Measurements from ENCODE around the gene FMN1.

Gene FMN1

DNA sequence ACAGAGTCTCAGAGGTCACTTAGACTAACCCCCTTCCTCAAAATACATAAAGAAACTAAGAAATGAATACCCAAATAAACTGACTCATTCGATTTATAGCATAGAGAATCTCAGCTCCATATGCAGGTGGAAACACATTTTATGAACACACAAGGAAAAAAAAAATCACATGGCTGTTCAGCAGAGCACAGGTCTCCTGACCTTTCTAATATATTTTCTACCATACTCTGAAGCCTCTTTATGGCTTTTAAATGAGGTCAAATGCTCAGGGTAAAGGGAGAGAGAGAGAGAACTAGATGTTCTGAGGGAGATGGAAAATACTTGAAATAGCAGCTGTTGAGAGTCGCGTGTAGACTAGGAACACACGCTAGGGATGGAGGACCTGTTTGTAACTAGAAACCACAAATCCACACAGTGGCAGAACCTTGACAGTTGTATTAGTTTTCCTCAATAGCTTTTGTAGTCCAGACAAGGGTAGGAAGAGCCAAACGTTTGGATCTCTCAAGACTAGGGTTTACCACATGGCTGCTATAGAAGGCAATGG lies 165.3 kb downstream of the FMN1 start:
- Histone ChIP-seq H3K4me1 (ENCODE audit: control insufficient read depth in 1 of 2, insufficient read depth in 2 of 2, low read length in 2 of 2) (peaks cover 0 to 2% of the 10 kb centered on the region in 2 experiments), H2AK5ac (ENCODE audit: low read length) (no peak overlapping the region), H2BK120ac (ENCODE audit: insufficient read depth, low read length, poor library complexity) (no peak overlapping the region), H4K8ac (ENCODE audit: low read depth, low read length) (no peak overlapping the region), H3K9ac (ENCODE audit: low read length) (no peak overlapping the region), H3K18ac (ENCODE audit: low read length) (no peak overlapping the region), H3K9me3 (ENCODE audit: insufficient read depth, low read depth, low read length) (no peaks in the 10 kb centered on the region), H3K4ac (ENCODE audit: low read depth, low read length) (no peak overlapping the region), H3K27me3 (ENCODE audit: insufficient read depth, low read length) (no peaks in the 10 kb centered on the region), H3K79me2 (ENCODE audit: control insufficient read depth, insufficient read depth, low read length, poor library complexity) (no peaks in the 10 kb centered on the region), H4K91ac (ENCODE audit: low read depth, low read length) (no peak overlapping the region), H2BK5ac (ENCODE audit: low read depth, low read length, poor library complexity) (no peak overlapping the region), H3K4me3 (ENCODE audit: low read depth, low read length) (no peak overlapping the region), H3K79me1 (ENCODE audit: low read length) (no peaks in the 10 kb centered on the region), H3K23ac (ENCODE audit: low read length) (no peak overlapping the region), H3K27ac (ENCODE audit: low read depth, low read length) (no peak overlapping the region), H2AFZ (ENCODE audit: insufficient read depth, low read length, poor library complexity) (no peak overlapping the region), H2BK12ac (ENCODE audit: low read length) (no peak overlapping the region), H3K14ac (ENCODE audit: low read length) (no peak overlapping the region), H3K4me2 (ENCODE audit: low read length) (no peak overlapping the region), H4K12ac (ENCODE audit: low read depth, low read length) (no peak overlapping the region), H3K36me3 (ENCODE audit: control insufficient read depth in 1 of 2, insufficient read depth in 2 of 2, low read length in 2 of 2) (no peaks in the 10 kb centered on the region)
- WGBS (ENCODE audit: extremely low coverage, insufficient coverage, insufficient read length): no CpG with 5 or more reads among the region's 5 CpGs
- DNase-seq: no peak

DNA sequence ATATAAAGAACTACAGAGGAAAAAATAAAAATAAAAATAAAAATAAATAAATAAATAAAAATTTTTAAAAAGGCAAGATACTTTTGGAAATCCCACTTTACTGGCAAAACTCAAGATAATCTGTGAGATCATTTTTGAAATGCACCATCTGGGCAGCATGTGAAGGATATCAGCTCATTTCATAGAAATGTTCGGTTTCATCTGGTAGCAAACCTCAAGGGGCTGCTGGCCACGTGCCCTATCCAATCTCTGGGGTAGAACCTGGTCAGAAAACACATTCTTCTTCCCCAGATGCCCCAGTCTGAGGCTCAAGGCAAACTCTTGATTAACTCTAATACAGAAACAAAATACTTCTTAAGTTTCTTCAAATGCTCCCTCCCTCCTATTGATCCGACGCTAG lies 166.0 kb downstream of the FMN1 start:
- no peak for DNase-seq
- no peaks in the 10 kb centered on the region for H3K36me3 ChIP-seq (ENCODE audit: control insufficient read depth in 1 of 2, insufficient read depth in 2 of 2, low read length in 2 of 2)
- no peaks in the 10 kb centered on the region for H3K27me3 ChIP-seq (ENCODE audit: insufficient read depth, low read length)
- no peak overlapping the region for H3K23ac ChIP-seq (ENCODE audit: low read length)
- no peaks in the 10 kb centered on the region for H3K9me3 ChIP-seq (ENCODE audit: insufficient read depth, low read depth, low read length)
- no peak overlapping the region for H2AK5ac ChIP-seq (ENCODE audit: low read length)
- H2BK120ac ChIP-seq (ENCODE audit: insufficient read depth, low read length, poor library complexity): no peak overlapping the region
- H4K91ac ChIP-seq (ENCODE audit: low read depth, low read length): no peak overlapping the region
- no peak overlapping the region for H3K9ac ChIP-seq (ENCODE audit: low read length)
- no peak overlapping the region for H3K4ac ChIP-seq (ENCODE audit: low read depth, low read length)
- no peaks in the 10 kb centered on the region for H3K79me1 ChIP-seq (ENCODE audit: low read length)
- no peak overlapping the region for H2BK12ac ChIP-seq (ENCODE audit: low read length)
- no peak overlapping the region for H3K14ac ChIP-seq (ENCODE audit: low read length)
- no peaks in the 10 kb centered on the region for H3K79me2 ChIP-seq (ENCODE audit: control insufficient read depth, insufficient read depth, low read length, poor library complexity)
- no peak overlapping the region for H3K4me3 ChIP-seq (ENCODE audit: low read depth, low read length)
- H2AFZ ChIP-seq (ENCODE audit: insufficient read depth, low read length, poor library complexity): no peak overlapping the region
- H2BK5ac ChIP-seq (ENCODE audit: low read depth, low read length, poor library complexity): no peak overlapping the region
- no peak overlapping the region for H3K27ac ChIP-seq (ENCODE audit: low read depth, low read length)
- no peak overlapping the region for H3K4me2 ChIP-seq (ENCODE audit: low read length)
- no peak overlapping the region for H4K8ac ChIP-seq (ENCODE audit: low read depth, low read length)
- H4K12ac ChIP-seq (ENCODE audit: low read depth, low read length): no peak overlapping the region
- no peak overlapping the region for H3K18ac ChIP-seq (ENCODE audit: low read length)
- no CpG with 5 or more reads among the region's 4 CpGs for WGBS (ENCODE audit: extremely low coverage, insufficient coverage, insufficient read length)
- peaks cover 0 to 2% of the 10 kb centered on the region in 2 experiments for H3K4me1 ChIP-seq (ENCODE audit: control insufficient read depth in 1 of 2, insufficient read depth in 2 of 2, low read length in 2 of 2)

- H3K4me3 ChIP-seq (ENCODE audit: low read depth, low read length): no peak overlapping the region
- WGBS (ENCODE audit: extremely low coverage, insufficient coverage, insufficient read length): no CpG with 5 or more reads among the region's 7 CpGs
- H2AFZ ChIP-seq (ENCODE audit: insufficient read depth, low read length, poor library complexity): no peak overlapping the region
- H3K4me1 ChIP-seq (ENCODE audit: control insufficient read depth in 1 of 2, insufficient read depth in 2 of 2, low read length in 2 of 2): peaks cover 0 to 5% of the 10 kb centered on the region in 2 experiments
- no peak overlapping the region for H3K14ac ChIP-seq (ENCODE audit: low read length)
- H3K27ac ChIP-seq (ENCODE audit: low read depth, low read length): no peak overlapping the region
- H2BK5ac ChIP-seq (ENCODE audit: low read depth, low read length, poor library complexity): no peak overlapping the region
- no peak overlapping the region for H4K91ac ChIP-seq (ENCODE audit: low read depth, low read length)
- no peak overlapping the region for H2AK5ac ChIP-seq (ENCODE audit: low read length)
- no peak overlapping the region for H2BK120ac ChIP-seq (ENCODE audit: insufficient read depth, low read length, poor library complexity)
- H3K4me2 ChIP-seq (ENCODE audit: low read length): no peak overlapping the region
- H3K79me1 ChIP-seq (ENCODE audit: low read length): no peaks in the 10 kb centered on the region
- H3K4ac ChIP-seq (ENCODE audit: low read depth, low read length): no peak overlapping the region
- H3K9ac ChIP-seq (ENCODE audit: low read length): no peak overlapping the region
- H3K79me2 ChIP-seq (ENCODE audit: control insufficient read depth, insufficient read depth, low read length, poor library complexity): no peaks in the 10 kb centered on the region
- DNase-seq: no peak
- H2BK12ac ChIP-seq (ENCODE audit: low read length): no peak overlapping the region
- no peak overlapping the region for H4K12ac ChIP-seq (ENCODE audit: low read depth, low read length)
- H4K8ac ChIP-seq (ENCODE audit: low read depth, low read length): no peak overlapping the region
- no peak overlapping the region for H3K18ac ChIP-seq (ENCODE audit: low read length)
- H3K9me3 ChIP-seq (ENCODE audit: insufficient read depth, low read depth, low read length): no peaks in the 10 kb centered on the region
- H3K23ac ChIP-seq (ENCODE audit: low read length): no peak overlapping the region
- no peaks in the 10 kb centered on the region for H3K36me3 ChIP-seq (ENCODE audit: control insufficient read depth in 1 of 2, insufficient read depth in 2 of 2, low read length in 2 of 2)
- H3K27me3 ChIP-seq (ENCODE audit: insufficient read depth, low read length): no peaks in the 10 kb centered on the region
Observed at GRCh38 chr15:33027306-33028035, 167.0 kb downstream of the FMN1 start.

DNA sequence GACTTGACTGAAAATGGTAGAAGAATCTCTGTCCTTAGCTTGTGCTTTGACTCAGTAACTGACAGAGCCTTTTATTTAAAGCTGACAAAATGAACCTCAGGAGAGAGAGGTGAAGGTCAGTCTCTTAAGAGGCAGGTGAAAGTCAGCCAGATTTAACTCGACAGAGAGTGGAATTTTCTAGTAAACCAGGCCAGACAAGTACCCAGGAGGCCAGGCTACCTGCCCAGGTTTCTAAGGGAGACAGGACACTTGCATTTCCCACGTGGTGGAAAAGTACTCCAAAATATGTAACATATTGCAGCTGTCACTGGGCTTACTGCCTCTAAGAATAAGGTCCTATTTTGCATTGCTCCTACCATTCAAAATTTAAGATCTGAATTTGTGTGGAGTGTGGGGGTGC lies 167.9 kb downstream of the FMN1 start:
- H2BK120ac ChIP-seq (ENCODE audit: insufficient read depth, low read length, poor library complexity): no peak overlapping the region
- no peaks in the 10 kb centered on the region for H3K36me3 ChIP-seq (ENCODE audit: control insufficient read depth in 1 of 2, insufficient read depth in 2 of 2, low read length in 2 of 2)
- no peak overlapping the region for H3K14ac ChIP-seq (ENCODE audit: low read length)
- H3K23ac ChIP-seq (ENCODE audit: low read length): no peak overlapping the region
- no peak overlapping the region for H3K4me2 ChIP-seq (ENCODE audit: low read length)
- no peak overlapping the region for H3K4me3 ChIP-seq (ENCODE audit: low read depth, low read length)
- H3K4me1 ChIP-seq (ENCODE audit: control insufficient read depth in 1 of 2, insufficient read depth in 2 of 2, low read length in 2 of 2): peaks cover 0 to 5% of the 10 kb centered on the region in 2 experiments
- no peak overlapping the region for H3K27ac ChIP-seq (ENCODE audit: low read depth, low read length)
- no peak overlapping the region for H2BK5ac ChIP-seq (ENCODE audit: low read depth, low read length, poor library complexity)
- H3K18ac ChIP-seq (ENCODE audit: low read length): no peak overlapping the region
- no peak overlapping the region for H4K91ac ChIP-seq (ENCODE audit: low read depth, low read length)
- no peak overlapping the region for H3K9ac ChIP-seq (ENCODE audit: low read length)
- peak; percentile 40 to 65 for DNase-seq
- H3K9me3 ChIP-seq (ENCODE audit: insufficient read depth, low read depth, low read length): no peaks in the 10 kb centered on the region
- H3K4ac ChIP-seq (ENCODE audit: low read depth, low read length): no peak overlapping the region
- no peak overlapping the region for H2AFZ ChIP-seq (ENCODE audit: insufficient read depth, low read length, poor library complexity)
- H3K27me3 ChIP-seq (ENCODE audit: insufficient read depth, low read length): no peaks in the 10 kb centered on the region
- H2BK12ac ChIP-seq (ENCODE audit: low read length): no peak overlapping the region
- no peak overlapping the region for H4K8ac ChIP-seq (ENCODE audit: low read depth, low read length)
- H3K79me2 ChIP-seq (ENCODE audit: control insufficient read depth, insufficient read depth, low read length, poor library complexity): no peaks in the 10 kb centered on the region
- WGBS (ENCODE audit: extremely low coverage, insufficient coverage, insufficient read length): no CpG with 5 or more reads among the region's 2 CpGs
- H3K79me1 ChIP-seq (ENCODE audit: low read length): no peaks in the 10 kb centered on the region
- H2AK5ac ChIP-seq (ENCODE audit: low read length): no peak overlapping the region
- no peak overlapping the region for H4K12ac ChIP-seq (ENCODE audit: low read depth, low read length)
